CD14-positive monocyte (primary cell): ENCODE measurements around the gene ZDHHC7. TPM values are rescaled to one million over a fixed set of nuclear protein-coding genes. Genes with fewer than 3 reads are reported as not detected.

Source experiments
- DNase-seq, 3 donors: peaks; one replicate each; pipeline ENCODE4 v3.0.0-alpha.2; 2011 to 2022
- H2AFZ ChIP-seq: 2 replicates; pipeline ENCODE4 v1.6.0; 2012; ENCODE audit warnings: mild to moderate bottlenecking, low read depth, low read length, inconsistent platforms; ENCODE audit not compliant: insufficient read depth, poor library complexity, severe bottlenecking
- H3K27ac ChIP-seq, 2 donors: 1 replicate in 1 of 2; 2 replicates in 1 of 2; pipeline ENCODE4 v1.5.1; 2012 to 2013; ENCODE audit warnings: low read length in 2 of 2, control low read depth in 1 of 2, inconsistent platforms in 1 of 2, low read depth in 1 of 2, mild to moderate bottlenecking in 1 of 2
- H3K27me3 ChIP-seq, 2 donors: one replicate each; pipeline versions ENCODE4 v1.6.0 to v1.6.1; 2011 to 2013; ENCODE audit warnings: low read length in 2 of 2; ENCODE audit not compliant: control insufficient read depth in 2 of 2, insufficient read depth in 2 of 2
- H3K36me3 ChIP-seq, 2 donors: replicated peaks in 1 of 2; 1 replicate in 1 of 2; 2 replicates in 1 of 2; pipeline versions ENCODE4 v1.5.1 to v1.6.1; 2012 to 2013; ENCODE audit warnings: low read length in 2 of 2, control low read depth in 1 of 2, inconsistent platforms in 1 of 2, mild to moderate bottlenecking in 1 of 2; ENCODE audit not compliant: insufficient read depth in 2 of 2, control insufficient read depth in 1 of 2
- H3K4me1 ChIP-seq, 2 donors: 1 replicate in 1 of 2; 2 replicates in 1 of 2; pipeline versions ENCODE4 v1.5.1 to v1.6.1; 2012 to 2013; ENCODE audit warnings: low read length in 2 of 2, control low read depth in 1 of 2, inconsistent platforms in 1 of 2, mild to moderate bottlenecking in 1 of 2, moderate library complexity in 1 of 2; ENCODE audit not compliant: insufficient read depth in 2 of 2, control insufficient read depth in 1 of 2
- H3K4me2 ChIP-seq: replicated peaks from 2 replicates; pipeline ENCODE3; 2012; ENCODE audit warnings: low read length, moderate library complexity, mild to moderate bottlenecking; ENCODE audit not compliant: poor library complexity, severe bottlenecking; ENCODE audit errors: extremely low read depth
- H3K4me3 ChIP-seq, 3 experiments: fragments of 200-600 bp in 1 of 3; sonication (generic) in 1 of 3; replicated peaks in 1 of 3; 1 replicate in 2 of 3; 2 replicates in 1 of 3; pipeline ENCODE4 v1.5.1; 2011 to 2013; ENCODE audit warnings: low read length in 3 of 3, mild to moderate bottlenecking in 3 of 3, control low read depth in 2 of 3, low read depth in 2 of 3, inconsistent platforms in 1 of 3, moderate library complexity in 1 of 3
- H3K79me2 ChIP-seq: 2 replicates; pipeline ENCODE4 v1.6.0; 2012; ENCODE audit warnings: mild to moderate bottlenecking, control low read depth, inconsistent platforms, low read length, moderate library complexity; ENCODE audit not compliant: insufficient read depth
- H3K9ac ChIP-seq: 2 replicates; pipeline ENCODE4 v1.6.0; 2017; ENCODE audit warnings: low read length, mild to moderate bottlenecking; ENCODE audit not compliant: insufficient read depth, poor library complexity, severe bottlenecking
- H3K9me3 ChIP-seq, 2 donors: replicated peaks in 1 of 2; 1 replicate in 1 of 2; 2 replicates in 1 of 2; pipeline versions ENCODE4 v1.5.1 to v1.6.1; 2012 to 2013; ENCODE audit warnings: low read length in 2 of 2, control low read depth in 1 of 2; ENCODE audit not compliant: control insufficient read depth in 1 of 2, insufficient read depth in 1 of 2
- H4K20me1 ChIP-seq: 2 replicates; pipeline ENCODE4 v1.6.0; 2012; ENCODE audit warnings: mild to moderate bottlenecking, low read length, control low read depth, moderate library complexity; ENCODE audit not compliant: insufficient read depth
- H3K27ac Mint-ChIP-seq, 7 donors: one replicate each; pipeline ENCODE4 v1.8.0; 2020; ENCODE audit warnings: mild to moderate bottlenecking in 7 of 7, mixed read lengths in 7 of 7, moderate library complexity in 6 of 7, inconsistent platforms in 2 of 7
- H3K27me3 Mint-ChIP-seq, 3 donors: one replicate each; pipeline ENCODE4 v1.8.0; 2021 to 2022; ENCODE audit warnings: low read depth in 3 of 3, mild to moderate bottlenecking in 3 of 3, mixed read lengths in 3 of 3, moderate library complexity in 3 of 3, inconsistent platforms in 1 of 3
- H3K36me3 Mint-ChIP-seq, 2 donors: one replicate each; pipeline ENCODE4 v1.8.0; 2020; ENCODE audit warnings: mixed read lengths in 2 of 2, inconsistent platforms in 1 of 2, mild to moderate bottlenecking in 1 of 2
- H3K4me1 Mint-ChIP-seq: one replicate; pipeline ENCODE4 v1.8.0; 2020; ENCODE audit warnings: mild to moderate bottlenecking, mixed read lengths
- H3K4me3 Mint-ChIP-seq, 2 donors: one replicate each; pipeline ENCODE4 v1.8.0; 2020; ENCODE audit warnings: mild to moderate bottlenecking in 2 of 2, mixed read lengths in 2 of 2, moderate library complexity in 1 of 2
- H3K9me3 Mint-ChIP-seq, 7 donors: one replicate each; pipeline ENCODE4 v1.8.0; 2020 to 2022; ENCODE audit warnings: mixed read lengths in 7 of 7, mild to moderate bottlenecking in 6 of 7, moderate library complexity in 6 of 7, inconsistent platforms in 2 of 7
- CTCF ChIP-seq: fragments of 200-600 bp; IDR thresholded peaks from one replicate; pipeline ENCODE4 v1.8.0; 2022; ENCODE audit warnings: antibody characterized with exemption, mild to moderate bottlenecking
- WGBS: methylation state at CpG from one replicate; pipeline ENCODE4 v1.1.5; 2013; ENCODE audit warnings: missing lambda C conversion rate; ENCODE audit not compliant: insufficient coverage; 5-methylcytosine and 5-hydroxymethylcytosine counted together
- intact Hi-C, 2 donors: fragments of 100-400 bp; cut with micrococcal nuclease; formaldehyde crosslinking; loops; one replicate each; pipeline versions ENCODE4 v1.15.0 to v1.15.1; 2023
- polyA plus RNA-seq, 3 donors: library from polyadenylated mRNA; depleted of rRNA in 1 of 3; unstranded in 2 of 3; stranded (reverse) in 1 of 3; fragments of 300-500 nt in 2 of 3; fragments of >200 nt in 1 of 3; fragmentation: Illumina TruSeq in 2 of 3; gene quantifications; 1 replicate in 2 of 3; 2 replicates in 1 of 3; pipeline ENCODE4 v1.2.3, GENCODE V29; 2012 to 2021

ZDHHC7 gene
- polyA plus RNA-seq, 3 donors: 99.7 to 189 (median 129) TPM

DNA sequence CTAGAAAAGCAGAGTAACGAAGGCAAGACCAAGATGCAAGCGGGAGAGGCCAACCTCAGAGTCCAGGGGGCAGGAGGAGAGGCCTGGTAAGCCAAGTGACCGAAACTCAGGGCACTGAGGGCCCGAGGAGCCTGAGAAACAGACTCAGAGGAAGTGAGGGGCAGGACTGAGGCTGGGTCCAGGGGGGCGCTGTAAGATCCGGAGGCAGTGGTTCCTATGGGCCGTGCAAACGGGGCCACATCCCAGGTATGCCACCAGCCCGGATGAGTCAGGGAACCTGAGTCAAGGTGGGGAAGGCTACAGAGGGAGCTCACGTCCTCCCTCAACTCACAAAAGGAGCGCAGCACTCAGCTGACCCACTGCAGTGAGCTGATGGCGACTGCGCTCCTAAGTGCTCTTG, 8.3 kb downstream of the ZDHHC7 start:
- Mint-ChIP-seq H3K27me3 (peaks cover 0 to 3% (median 0%) of the 10 kb centered on the region in 3 donors), H3K9me3 (no peaks in the 10 kb centered on the region), H3K4me3 (peak overlapping the region; percentile 74 to 85), H3K27ac (peak overlapping the region; percentile 89 to 99 (median 98)), H3K4me1 (peaks cover 89% of the 10 kb centered on the region), H3K36me3 (peaks cover 61 to 72% of the 10 kb centered on the region in 2 donors)
- Histone ChIP-seq H3K27ac (peak overlapping the region; percentile 88 to 91), H3K4me1 (peaks cover 84 to 100% of the 10 kb centered on the region in 2 donors), H3K4me3 (peak overlapping the region; percentile 10 to 71 (median 32)), H3K36me3 (peaks cover 14 to 46% of the 10 kb centered on the region in 2 donors), H4K20me1 (peaks cover 9% of the 10 kb centered on the region), H3K9me3 (no peaks in the 10 kb centered on the region), H3K9ac (peak overlapping the region; percentile 67), H3K79me2 (peaks cover 100% of the 10 kb centered on the region), H3K27me3 (no peaks in the 10 kb centered on the region), H3K4me2 (peak overlapping the region; percentile 68), H2AFZ (no peak overlapping the region)
- TF ChIP-seq CTCF: no peak
- intact Hi-C loops: no loop called here
- WGBS: 47% methylated on average over 10 of the region's 13 CpGs
- DNase-seq: peak in 1 of 3 donors; percentile 28

- peak overlapping the region; percentile 88 to 91 for H3K27ac ChIP-seq
- peak overlapping the region; percentile 89 to 99 (median 98) for H3K27ac Mint-ChIP-seq
- DNase-seq: peak; percentile 76 to 89 (median 84)
- H3K36me3 Mint-ChIP-seq: peaks cover 61 to 74% of the 10 kb centered on the region in 2 donors
- 4% methylated on average over 6 of the region's 12 CpGs for WGBS
- peaks cover 0 to 3% (median 0%) of the 10 kb centered on the region in 3 donors for H3K27me3 Mint-ChIP-seq
- peak overlapping the region; percentile 74 to 85 for H3K4me3 Mint-ChIP-seq
- peaks cover 83 to 100% of the 10 kb centered on the region in 2 donors for H3K4me1 ChIP-seq
- H3K9me3 Mint-ChIP-seq: no peaks in the 10 kb centered on the region
- no peak overlapping the region for H2AFZ ChIP-seq
- H3K4me2 ChIP-seq: peak overlapping the region; percentile 68
- H3K9ac ChIP-seq: peak overlapping the region; percentile 67
- no peaks in the 10 kb centered on the region for H3K27me3 ChIP-seq
- H3K4me3 ChIP-seq: peak overlapping the region; percentile 32 to 71 (median 46)
- H3K9me3 ChIP-seq: no peaks in the 10 kb centered on the region
- peaks cover 9% of the 10 kb centered on the region for H4K20me1 ChIP-seq
- peaks cover 14 to 48% of the 10 kb centered on the region in 2 donors for H3K36me3 ChIP-seq
- intact Hi-C loops: no loop called here
- H3K4me1 Mint-ChIP-seq: peaks cover 88% of the 10 kb centered on the region
- H3K79me2 ChIP-seq: peaks cover 100% of the 10 kb centered on the region
- TF ChIP-seq CTCF: no peak
Measured at GRCh38 chr16:85002608-85003007, 8.7 kb downstream of the ZDHHC7 start.
